Measurements from ENCODE around the gene CDS2.

The CDS2 gene

DNA sequence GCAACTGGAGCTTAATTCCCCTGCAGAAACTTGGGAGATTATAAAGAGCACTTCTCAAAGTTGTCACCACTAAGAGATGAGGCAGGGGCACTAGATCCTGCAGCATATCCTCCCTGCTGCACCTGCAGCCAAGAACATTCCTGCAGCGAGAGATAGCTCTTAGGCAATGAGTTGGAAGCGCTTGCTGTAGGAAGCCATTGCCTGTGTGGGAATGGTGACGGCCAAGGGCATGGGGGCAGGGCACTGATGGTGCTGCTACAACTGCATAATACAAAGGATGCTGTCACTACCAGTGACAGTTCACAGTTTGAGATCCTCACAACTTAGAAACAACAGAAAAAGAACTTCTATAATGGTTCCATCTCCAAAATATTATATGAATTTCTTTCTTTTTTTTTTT is 89.9 kb downstream of the CDS2 start:
- ChIA-PET POLR2A (interaction anchor here (1.1 kb wide), 1 partner anchor 90 kb away, joined by 3 read pairs; no protein-coding TSS in a partner anchor), CTCF (interaction anchor here (0.7 to 3.8 kb wide), 4 partner anchors 9 to 231 kb away, joined by 3 to 56 read pairs (median 6); no protein-coding TSS in a partner anchor)
- no peak for TF ChIP-seq ZNF26 (tag by site-specific recombination; IDR thresholded peaks at IDR 0.05)
- TF ChIP-seq ZNF416 (tag by site-specific recombination; IDR thresholded peaks at IDR 0.05): no peak
- no peak for TF ChIP-seq ZNF404 (tag by site-specific recombination; IDR thresholded peaks at IDR 0.05)
- no peak for TF ChIP-seq GLI2 (tag by site-specific recombination; IDR thresholded peaks at IDR 0.05; ENCODE audit: borderline replicate concordance, low read depth)
- TF ChIP-seq GLIS1 (tag by site-specific recombination; IDR thresholded peaks at IDR 0.05): no peak
- TF ChIP-seq ZNF239 (tag by site-specific recombination; IDR thresholded peaks at IDR 0.05): no peak
- no peak for TF ChIP-seq ZNF175 (tag by site-specific recombination; IDR thresholded peaks at IDR 0.05)
- TF ChIP-seq ZNF530 (tag by site-specific recombination; IDR thresholded peaks at IDR 0.05; ENCODE audit: low read depth): no peak
- no peak for TF ChIP-seq HOXA7 (CRISPR knock-in tag; IDR thresholded peaks at IDR 0.05; ENCODE audit: borderline replicate concordance)
- no peak for TF ChIP-seq ZNF549 (tag by site-specific recombination; IDR thresholded peaks at IDR 0.05)
- no peak for TF ChIP-seq SP7 (tag by site-specific recombination; IDR thresholded peaks at IDR 0.05)
- TF ChIP-seq YY1 (tag by site-specific recombination; IDR thresholded peaks at IDR 0.05): no peak
- TF ChIP-seq ZSCAN16 (tag by site-specific recombination; IDR thresholded peaks at IDR 0.05): no peak
- no peak for TF ChIP-seq ZFP37 (tag by site-specific recombination; IDR thresholded peaks at IDR 0.05)
- no peak for TF ChIP-seq ZNF777 (tag by site-specific recombination; IDR thresholded peaks at IDR 0.05; ENCODE audit: borderline replicate concordance)
- no peaks in the 10 kb centered on the region for H3K4me1 ChIP-seq (ENCODE audit: control insufficient read depth, insufficient read depth, low read length)
- no peak overlapping the region for H3K27ac ChIP-seq (ENCODE audit: extremely low read depth, low read depth, low read length)
- no peak overlapping the region for H3K4me3 ChIP-seq (ENCODE audit: low read depth, low read length)
- H3K36me3 ChIP-seq (ENCODE audit: control insufficient read depth in 2 of 2, insufficient read depth in 1 of 2, low read length in 2 of 2): peaks cover 0 to 9% of the 10 kb centered on the region in 2 experiments; a peak in 2 of 3 replicates
- no peaks in the 10 kb centered on the region for H3K9me3 ChIP-seq (ENCODE audit: control insufficient read depth, insufficient read depth, low read depth, low read length)

DNA sequence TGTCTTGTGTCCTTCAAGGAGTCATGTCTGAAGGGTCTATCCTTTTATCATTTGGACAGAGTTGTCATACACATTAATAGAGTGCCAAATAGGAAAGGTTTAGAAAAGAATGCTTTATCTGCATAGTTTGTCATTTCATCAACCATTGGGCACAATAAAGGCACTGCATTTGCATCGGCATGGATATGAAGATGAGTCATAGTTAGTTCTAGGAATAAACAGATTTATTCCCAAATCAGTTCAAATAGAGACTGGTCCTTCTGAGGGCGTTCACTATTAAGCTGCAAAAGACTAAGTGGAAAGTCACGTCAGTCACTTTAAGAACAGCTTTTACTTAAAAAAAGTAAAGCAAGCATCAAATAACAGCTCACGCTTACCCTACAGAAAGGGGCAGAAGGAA is 90.8 kb downstream of the CDS2 start:
- Histone ChIP-seq H3K4me3 (ENCODE audit: low read depth, low read length) (no peak overlapping the region), H3K36me3 (ENCODE audit: control insufficient read depth in 2 of 2, insufficient read depth in 1 of 2, low read length in 2 of 2) (peaks cover 0 to 3% of the 10 kb centered on the region in 2 experiments; a peak in 2 of 3 replicates), H3K27ac (ENCODE audit: extremely low read depth, low read depth, low read length) (no peak overlapping the region), H3K4me1 (ENCODE audit: control insufficient read depth, insufficient read depth, low read length) (no peaks in the 10 kb centered on the region), H3K9me3 (ENCODE audit: control insufficient read depth, insufficient read depth, low read depth, low read length) (no peaks in the 10 kb centered on the region)
- POLR2A ChIA-PET: no interaction called here
- CTCF ChIA-PET: interaction anchor here (0.7 to 9.2 kb wide), 3 partner anchors 9 to 571 kb away, joined by 3 to 272 read pairs (median 3); no protein-coding TSS in a partner anchor
- TF ChIP-seq OVOL3 (tag by site-specific recombination; IDR thresholded peaks at IDR 0.05) (no peak), GLI2 (tag by site-specific recombination; IDR thresholded peaks at IDR 0.05; ENCODE audit: borderline replicate concordance, low read depth) (no peak), ZNF692 (tag by site-specific recombination; IDR thresholded peaks at IDR 0.05) (no peak), ZNF112 (tag by site-specific recombination; IDR thresholded peaks at IDR 0.05) (no peak), ZNF548 (tag by site-specific recombination; IDR thresholded peaks at IDR 0.05) (no peak), HOXD13 (CRISPR knock-in tag; IDR thresholded peaks at IDR 0.05; ENCODE audit: borderline replicate concordance) (no peak), ZNF114 (tag by site-specific recombination; IDR thresholded peaks at IDR 0.05) (no peak), ZXDB (tag by site-specific recombination; IDR thresholded peaks at IDR 0.05) (no peak), RBAK (tag by site-specific recombination; IDR thresholded peaks at IDR 0.05) (no peak), ZNF133 (tag by site-specific recombination; IDR thresholded peaks at IDR 0.05) (no peak), ZBTB1 (tag by site-specific recombination; IDR thresholded peaks at IDR 0.05) (no peak), REPIN1 (tag by site-specific recombination; IDR thresholded peaks at IDR 0.05; ENCODE audit: low read depth) (no peak), ZNF560 (tag by site-specific recombination; IDR thresholded peaks at IDR 0.05; ENCODE audit: borderline replicate concordance) (no peak), GLIS1 (tag by site-specific recombination; IDR thresholded peaks at IDR 0.05) (no peak), ZNF639 (tag by site-specific recombination; IDR thresholded peaks at IDR 0.05) (no peak), ZNF335 (tag by site-specific recombination; conservative IDR thresholded peaks at IDR 0.05) (no peak), ZNF416 (tag by site-specific recombination; IDR thresholded peaks at IDR 0.05) (no peak)
- TF ChIP-seq, protein P1, sequence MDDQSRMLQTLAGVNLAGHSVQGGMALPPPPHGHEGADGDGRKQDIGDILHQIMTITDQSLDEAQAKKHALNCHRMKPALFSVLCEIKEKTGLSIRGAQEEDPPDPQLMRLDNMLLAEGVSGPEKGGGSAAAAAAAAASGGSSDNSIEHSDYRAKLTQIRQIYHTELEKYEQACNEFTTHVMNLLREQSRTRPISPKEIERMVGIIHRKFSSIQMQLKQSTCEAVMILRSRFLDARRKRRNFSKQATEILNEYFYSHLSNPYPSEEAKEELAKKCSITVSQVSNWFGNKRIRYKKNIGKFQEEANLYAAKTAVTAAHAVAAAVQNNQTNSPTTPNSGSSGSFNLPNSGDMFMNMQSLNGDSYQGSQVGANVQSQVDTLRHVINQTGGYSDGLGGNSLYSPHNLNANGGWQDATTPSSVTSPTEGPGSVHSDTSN (CRISPR knock-in tag; IDR thresholded peaks at IDR 0.05): no peak

All from HEK293 (cell line).